Neuronal stem cell (in vitro differentiated cells): ENCODE data around the gene GALNTL6.

Experiments
- DNase-seq: peaks from one replicate; pipeline ENCODE4 v3.0.0-alpha.2; 2013; ENCODE audit warnings: low spot score
- H2AFZ ChIP-seq: one replicate; pipeline ENCODE4 v1.6.1; 2013; ENCODE audit warnings: mild to moderate bottlenecking, low read length, inconsistent platforms
- H2AK5ac ChIP-seq: 2 replicates; pipeline ENCODE4 v1.6.1; 2013; ENCODE audit warnings: low read depth, mild to moderate bottlenecking, inconsistent platforms, low read length, moderate library complexity, mixed read lengths
- H2BK120ac ChIP-seq: 2 replicates; pipeline ENCODE4 v1.6.1; 2013; ENCODE audit warnings: low read depth, mild to moderate bottlenecking, inconsistent platforms, low read length, moderate library complexity, mixed read lengths
- H2BK12ac ChIP-seq: one replicate; pipeline ENCODE4 v1.6.1; 2013; ENCODE audit warnings: low read length, inconsistent platforms
- H2BK15ac ChIP-seq: 2 replicates; pipeline ENCODE4 v1.6.1; 2013; ENCODE audit warnings: mild to moderate bottlenecking, low read length, inconsistent platforms, mixed read lengths
- H2BK5ac ChIP-seq: one replicate; pipeline ENCODE4 v1.6.1; 2013; ENCODE audit warnings: inconsistent platforms, mild to moderate bottlenecking, low read length, moderate library complexity
- H3K14ac ChIP-seq: one replicate; pipeline ENCODE4 v1.6.1; 2013; ENCODE audit warnings: low read length, inconsistent platforms
- H3K18ac ChIP-seq: 2 replicates; pipeline ENCODE4 v1.6.1; 2013; ENCODE audit warnings: low read length, inconsistent platforms
- H3K23ac ChIP-seq: 2 replicates; pipeline ENCODE4 v1.6.1; 2013; ENCODE audit warnings: low read depth, mild to moderate bottlenecking, mixed read lengths, low read length, inconsistent platforms; ENCODE audit not compliant: poor library complexity
- H3K27ac ChIP-seq: replicated peaks from 3 replicates; pipeline ENCODE4 v1.5.1; 2013; ENCODE audit warnings: low read length, inconsistent platforms
- H3K27me3 ChIP-seq, 3 experiments: 2 replicates each; pipeline ENCODE4 v1.6.1; 2013; ENCODE audit warnings: low read length in 3 of 3, mild to moderate bottlenecking in 2 of 3, inconsistent platforms in 1 of 3, low read depth in 1 of 3, mixed read lengths in 1 of 3, moderate library complexity in 1 of 3; ENCODE audit not compliant: control insufficient read depth in 3 of 3, insufficient read depth in 3 of 3
- H3K36me3 ChIP-seq, 2 donors: replicated peaks in 1 of 2; 2 replicates each; pipeline ENCODE4 v1.6.1; 2013; ENCODE audit warnings: low read length in 2 of 2; ENCODE audit not compliant: control insufficient read depth in 2 of 2, insufficient read depth in 2 of 2
- H3K4ac ChIP-seq: 2 replicates; pipeline ENCODE4 v1.6.1; 2013; ENCODE audit warnings: inconsistent platforms, mild to moderate bottlenecking, low read length, moderate library complexity
- H3K4me1 ChIP-seq, 2 donors: 1 replicate in 1 of 2; 2 replicates in 1 of 2; pipeline ENCODE4 v1.6.1; 2013; ENCODE audit warnings: low read length in 2 of 2, low read depth in 1 of 2; ENCODE audit not compliant: control insufficient read depth in 2 of 2, insufficient read depth in 1 of 2
- H3K4me2 ChIP-seq: one replicate; pipeline ENCODE4 v1.6.1; 2013; ENCODE audit warnings: mild to moderate bottlenecking, low read length, inconsistent platforms; ENCODE audit not compliant: insufficient read depth, poor library complexity, severe bottlenecking
- H3K4me3 ChIP-seq, 2 donors: 2 replicates each; pipeline ENCODE4 v1.5.1; 2013; ENCODE audit warnings: low read length in 2 of 2, mild to moderate bottlenecking in 2 of 2, inconsistent platforms in 1 of 2, moderate library complexity in 1 of 2
- H3K79me1 ChIP-seq: one replicate; pipeline ENCODE4 v1.6.1; 2013; ENCODE audit warnings: low read depth, mild to moderate bottlenecking, inconsistent platforms, low read length, moderate library complexity
- H3K9ac ChIP-seq: one replicate; pipeline ENCODE4 v1.6.1; 2013; ENCODE audit warnings: mild to moderate bottlenecking, low read depth, low read length, inconsistent platforms; ENCODE audit not compliant: poor library complexity
- H3K9me3 ChIP-seq, 2 donors: replicated peaks in 1 of 2; 2 replicates each; pipeline versions ENCODE3 to v1.6.1; 2013; ENCODE audit warnings: low read length in 2 of 2, mild to moderate bottlenecking in 2 of 2, inconsistent platforms in 1 of 2, low read depth in 1 of 2, mixed read lengths in 1 of 2, moderate library complexity in 1 of 2; ENCODE audit not compliant: control insufficient read depth in 2 of 2, insufficient read depth in 1 of 2
- H4K8ac ChIP-seq: one replicate; pipeline ENCODE4 v1.6.1; 2013; ENCODE audit warnings: low read depth, mild to moderate bottlenecking, inconsistent platforms, low read length, moderate library complexity
- H4K91ac ChIP-seq: one replicate; pipeline ENCODE4 v1.6.1; 2013; ENCODE audit warnings: low read length, low read depth, mild to moderate bottlenecking, inconsistent platforms; ENCODE audit not compliant: poor library complexity
- WGBS, 2 donors: extraction: QIAGEN DNeasy Blood & Tissue Kit; methylation state at CpG; one replicate each; pipeline ENCODE4 v1.1.7; 2013; ENCODE audit warnings: missing lambda C conversion rate in 2 of 2, mixed read lengths in 1 of 2; ENCODE audit not compliant: insufficient read length in 2 of 2, insufficient replicate concordance in 1 of 2; ENCODE audit errors: extremely low coverage in 2 of 2; 5-methylcytosine and 5-hydroxymethylcytosine counted together

The GALNTL6 gene

DNA sequence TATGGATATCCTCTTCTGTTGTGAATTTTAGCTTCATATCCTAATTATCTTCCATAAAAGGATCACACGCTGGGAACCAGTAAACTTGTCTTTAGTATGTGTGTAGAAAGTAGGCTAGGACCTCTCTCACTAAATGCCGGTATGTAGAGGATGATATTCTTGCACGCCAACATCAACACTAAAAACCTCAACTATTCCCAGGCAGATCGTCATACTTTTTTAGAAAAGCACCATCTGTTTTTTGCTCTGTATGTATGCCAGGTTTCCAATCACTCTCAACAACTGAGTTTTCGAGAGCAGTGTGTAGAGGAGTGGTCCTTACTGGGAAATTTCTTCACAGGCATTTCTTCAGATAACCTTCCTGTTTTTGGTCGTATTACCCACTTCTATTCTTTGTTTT is 283.6 kb downstream of the GALNTL6 start:
- no peak overlapping the region for H3K18ac ChIP-seq
- WGBS, 2 donors, result no CpG with 5 or more reads among the region's 6 CpGs
- H3K9ac ChIP-seq, result no peak overlapping the region
- no peak overlapping the region for H4K8ac ChIP-seq
- H2AK5ac ChIP-seq, result no peak overlapping the region
- no peak overlapping the region for H3K4me2 ChIP-seq
- no peak overlapping the region for H2BK15ac ChIP-seq
- H2BK5ac ChIP-seq, result no peak overlapping the region
- no peak overlapping the region for H4K91ac ChIP-seq
- H3K36me3 ChIP-seq, result no peaks in the 10 kb centered on the region
- H3K27me3 ChIP-seq, result no peaks in the 10 kb centered on the region
- no peak overlapping the region for H2BK120ac ChIP-seq
- no peak overlapping the region for H3K23ac ChIP-seq
- no peak overlapping the region for H3K4ac ChIP-seq
- peak overlapping the region; percentile 29 for H2AFZ ChIP-seq
- no peak overlapping the region for H3K4me3 ChIP-seq
- H3K4me1 ChIP-seq, result peaks cover 0 to 2% of the 10 kb centered on the region in 2 donors
- no peak overlapping the region for H2BK12ac ChIP-seq
- no peaks in the 10 kb centered on the region for H3K79me1 ChIP-seq
- no peak overlapping the region for H3K14ac ChIP-seq
- H3K27ac ChIP-seq, result no peak overlapping the region
- DNase-seq, result no peak
- no peaks in the 10 kb centered on the region for H3K9me3 ChIP-seq

DNA sequence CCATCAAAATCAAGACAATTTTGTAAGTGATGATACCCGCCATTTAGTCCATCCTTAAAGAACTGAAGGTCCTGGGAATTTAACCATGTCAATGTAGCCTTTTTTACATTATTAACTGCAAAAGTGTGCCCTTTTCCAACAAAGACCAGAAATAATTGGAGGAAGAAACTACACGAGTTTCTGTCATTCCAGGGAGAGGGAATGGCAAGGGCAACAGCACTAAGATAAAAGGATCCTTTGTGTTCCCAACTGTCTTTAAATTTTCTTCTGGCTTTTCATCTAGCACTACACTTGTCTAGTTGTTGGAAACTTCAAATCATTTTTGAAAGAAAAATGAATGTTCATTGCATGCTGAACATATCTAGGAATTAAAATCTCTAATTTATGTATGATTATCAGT is 286.2 kb downstream of the GALNTL6 start:
- H2BK12ac ChIP-seq, result no peak overlapping the region
- H2AFZ ChIP-seq, result no peak overlapping the region
- no peak overlapping the region for H3K27ac ChIP-seq

DNA sequence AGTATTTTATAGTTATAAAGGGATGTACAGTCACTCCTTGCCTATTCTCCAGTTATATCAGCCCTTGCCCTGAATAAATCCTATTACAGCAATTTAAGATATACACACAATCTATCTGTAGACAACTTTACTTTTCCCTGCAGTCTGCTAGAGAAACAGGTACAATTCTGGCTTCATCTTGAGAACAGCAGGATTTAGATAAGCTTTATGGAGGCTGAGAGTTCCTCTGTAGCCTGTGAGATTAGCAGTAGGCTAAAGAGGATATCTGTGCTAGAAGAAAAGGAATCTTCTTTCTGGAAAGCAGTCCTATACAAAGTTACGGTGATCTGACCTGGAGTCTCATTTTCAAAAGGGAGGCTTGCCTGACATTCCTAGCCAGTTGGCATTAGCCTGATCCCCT is 290.3 kb downstream of the GALNTL6 start:
- Histone ChIP-seq H2BK12ac (no peak overlapping the region), H3K4me1 (no peaks in the 10 kb centered on the region), H3K4ac (no peak overlapping the region), H3K4me2 (no peak overlapping the region), H4K91ac (no peak overlapping the region), H2BK15ac (no peak overlapping the region), H3K36me3 (no peaks in the 10 kb centered on the region), H3K79me1 (no peaks in the 10 kb centered on the region), H2AK5ac (no peak overlapping the region), H3K4me3 (no peak overlapping the region), H2AFZ (no peak overlapping the region), H2BK120ac (no peak overlapping the region), H3K14ac (no peak overlapping the region), H3K18ac (no peak overlapping the region), H2BK5ac (no peak overlapping the region), H3K27ac (no peak overlapping the region), H3K9me3 (no peaks in the 10 kb centered on the region), H3K23ac (no peak overlapping the region), H4K8ac (no peak overlapping the region), H3K27me3 (no peaks in the 10 kb centered on the region), H3K9ac (no peak overlapping the region)
- DNase-seq, result no peak
- no CpG with 5 or more reads among the region's 1 CpG for WGBS, 2 donors

More for the DNA sequence above, 286.2 kb downstream of the GALNTL6 start:
- Histone ChIP-seq H3K9ac (no peak overlapping the region), H3K4me3 (no peak overlapping the region), H3K14ac (no peak overlapping the region), H2BK5ac (no peak overlapping the region), H3K27me3 (no peaks in the 10 kb centered on the region), H3K79me1 (no peaks in the 10 kb centered on the region), H3K4ac (no peak overlapping the region), H2BK120ac (no peak overlapping the region), H3K36me3 (no peaks in the 10 kb centered on the region), H2AK5ac (no peak overlapping the region), H3K23ac (no peak overlapping the region), H3K4me1 (no peaks in the 10 kb centered on the region), H3K18ac (no peak overlapping the region), H2BK15ac (no peak overlapping the region), H4K8ac (no peak overlapping the region), H3K9me3 (no peaks in the 10 kb centered on the region), H3K4me2 (no peak overlapping the region), H4K91ac (no peak overlapping the region)
- WGBS, 2 donors, result no CpG with 5 or more reads among the region's 2 CpGs
- DNase-seq, result no peak

DNA sequence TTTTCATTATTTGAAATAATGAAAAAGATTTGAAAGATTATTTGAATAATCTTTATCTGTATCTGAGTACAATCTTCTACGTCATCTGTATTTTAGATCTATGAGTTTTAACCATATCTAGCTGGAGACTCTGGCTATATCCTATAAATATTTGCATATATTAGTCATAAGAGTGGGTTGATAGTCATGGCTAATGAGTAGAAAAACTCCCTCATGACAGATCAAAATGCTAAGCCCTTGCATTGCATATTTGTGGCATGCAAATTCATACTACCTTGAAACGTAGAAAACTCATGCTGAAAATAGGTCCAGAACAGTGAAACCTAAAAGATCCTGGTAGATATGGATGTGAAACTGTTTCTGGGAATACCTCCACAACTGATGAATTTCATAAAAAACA is 291.3 kb downstream of the GALNTL6 start:
- H4K8ac ChIP-seq, result no peak overlapping the region

More for the DNA sequence above, 291.3 kb downstream of the GALNTL6 start:
- Histone ChIP-seq H2BK12ac (no peak overlapping the region), H2BK15ac (no peak overlapping the region), H4K91ac (no peak overlapping the region), H3K9me3 (no peaks in the 10 kb centered on the region), H2AK5ac (no peak overlapping the region), H3K14ac (no peak overlapping the region), H2BK120ac (no peak overlapping the region), H3K9ac (no peak overlapping the region), H3K23ac (no peak overlapping the region), H2AFZ (no peak overlapping the region), H3K4me1 (no peaks in the 10 kb centered on the region), H3K79me1 (no peaks in the 10 kb centered on the region), H3K27ac (no peak overlapping the region), H3K27me3 (no peaks in the 10 kb centered on the region), H3K18ac (no peak overlapping the region), H3K36me3 (no peaks in the 10 kb centered on the region), H2BK5ac (no peak overlapping the region), H3K4me3 (no peak overlapping the region), H3K4ac (no peak overlapping the region), H3K4me2 (no peak overlapping the region)
- no CpG with 5 or more reads among the region's 2 CpGs for WGBS, 2 donors
- DNase-seq, result no peak
